MCF 10A (cell line): ENCODE data around the gene MDC1. TPM values are rescaled to one million over a fixed set of nuclear protein-coding genes. Genes with fewer than 3 reads are reported as not detected.

Experiments
- BruUV-seq: library from RNA; stranded (reverse); fragments of 400-500 nt; replicated peaks from 2 replicates; lab custom pipeline; 2021; lab: Mats Ljungman, UMichigan
- CTCF ChIA-PET: fragments of 300-600 bp; sonication (Branson Sonifier 250); formaldehyde crosslinking; extraction: SDS; loops from one replicate; lab custom pipeline; 2021; ENCODE audit warnings: antibody characterized with exemption, inconsistent platforms; lab: Yijun Ruan, JAX
- POLR2A ChIA-PET: fragments of 300-600, 350-650 bp; sonication (Branson Sonifier 250); formaldehyde crosslinking; extraction: SDS; loops from one replicate; lab custom pipeline; 2020; ENCODE audit warnings: antibody characterized with exemption, inconsistent platforms; lab: Yijun Ruan, JAX
- DNase-seq: peaks from one replicate; pipeline ENCODE4 v3.0.0-alpha.2; 2018; ENCODE audit not compliant: unreplicated experiment
- H3K27ac Mint-ChIP-seq: one replicate; pipeline ENCODE4 v1.8.0; 2022; ENCODE audit warnings: mild to moderate bottlenecking, low read depth, mixed read lengths; ENCODE audit not compliant: unreplicated experiment
- H3K27me3 Mint-ChIP-seq: one replicate; pipeline ENCODE4 v1.8.0; 2022; ENCODE audit warnings: mixed read lengths; ENCODE audit not compliant: insufficient read depth, unreplicated experiment
- H3K36me3 Mint-ChIP-seq: one replicate; pipeline ENCODE4 v1.8.0; 2022; ENCODE audit warnings: mild to moderate bottlenecking, moderate library complexity, mixed read lengths; ENCODE audit not compliant: insufficient read depth, unreplicated experiment
- H3K4me1 Mint-ChIP-seq: one replicate; pipeline ENCODE4 v1.8.0; 2022; ENCODE audit warnings: mixed read lengths; ENCODE audit not compliant: insufficient read depth, unreplicated experiment
- H3K4me3 Mint-ChIP-seq: one replicate; pipeline ENCODE4 v1.8.0; 2022; ENCODE audit warnings: mild to moderate bottlenecking, moderate library complexity, mixed read lengths; ENCODE audit not compliant: unreplicated experiment
- H3K9me3 Mint-ChIP-seq: one replicate; pipeline ENCODE4 v1.8.0; 2022; ENCODE audit warnings: mixed read lengths; ENCODE audit not compliant: unreplicated experiment
- intact Hi-C: fragments of 100-400 bp; cut with micrococcal nuclease; formaldehyde crosslinking; loops from 2 replicates; pipeline ENCODE4 v1.14.1; 2022
- total RNA-seq: library from RNA; stranded (reverse); gene quantifications from 2 replicates; pipeline ENCODE4 v1.2.3, GENCODE V29; 2022
- TF ChIP-seq, protein P1 (sequence below): fragments of 200-600 bp; IDR thresholded peaks from one replicate; pipeline ENCODE4 v1.8.0; 2022; ENCODE audit warnings: antibody characterized with exemption, mild to moderate bottlenecking; ENCODE audit not compliant: unreplicated experiment

Gene MDC1
- total RNA-seq, 1 experiment from 2014 or later = 50.6 TPM

DNA sequence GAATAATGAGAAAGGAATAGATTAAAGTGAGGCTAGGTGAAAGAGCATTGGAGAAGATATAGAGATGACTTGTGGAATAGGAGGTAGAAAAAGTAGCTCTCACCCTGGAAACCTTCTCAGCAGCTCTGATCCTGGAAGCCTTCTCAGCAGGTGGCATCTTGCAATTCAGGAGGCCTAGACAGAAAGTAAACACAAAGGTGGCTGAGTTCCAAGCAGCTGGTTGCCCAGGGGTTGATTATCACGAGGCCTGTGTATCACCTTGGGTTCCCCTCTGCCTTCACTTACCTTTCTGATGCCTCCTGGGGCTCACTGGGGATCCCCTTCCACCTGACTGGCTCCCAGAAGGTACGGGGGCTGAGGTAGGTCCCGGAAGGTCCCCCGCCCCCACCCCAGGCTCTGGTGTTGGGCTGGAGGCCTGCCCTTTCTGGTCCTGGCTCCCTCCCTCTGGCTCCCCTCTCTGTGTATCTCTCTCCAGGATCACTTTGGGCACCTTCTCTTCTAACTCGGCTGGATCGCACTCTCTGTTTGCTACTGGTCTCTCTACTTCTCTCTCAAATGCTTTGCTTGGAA is 9.7 kb downstream of the MDC1 start:
- intact Hi-C loops = no loop called here
- BruUV-seq = no TSS peak
- TF ChIP-seq, protein P1, sequence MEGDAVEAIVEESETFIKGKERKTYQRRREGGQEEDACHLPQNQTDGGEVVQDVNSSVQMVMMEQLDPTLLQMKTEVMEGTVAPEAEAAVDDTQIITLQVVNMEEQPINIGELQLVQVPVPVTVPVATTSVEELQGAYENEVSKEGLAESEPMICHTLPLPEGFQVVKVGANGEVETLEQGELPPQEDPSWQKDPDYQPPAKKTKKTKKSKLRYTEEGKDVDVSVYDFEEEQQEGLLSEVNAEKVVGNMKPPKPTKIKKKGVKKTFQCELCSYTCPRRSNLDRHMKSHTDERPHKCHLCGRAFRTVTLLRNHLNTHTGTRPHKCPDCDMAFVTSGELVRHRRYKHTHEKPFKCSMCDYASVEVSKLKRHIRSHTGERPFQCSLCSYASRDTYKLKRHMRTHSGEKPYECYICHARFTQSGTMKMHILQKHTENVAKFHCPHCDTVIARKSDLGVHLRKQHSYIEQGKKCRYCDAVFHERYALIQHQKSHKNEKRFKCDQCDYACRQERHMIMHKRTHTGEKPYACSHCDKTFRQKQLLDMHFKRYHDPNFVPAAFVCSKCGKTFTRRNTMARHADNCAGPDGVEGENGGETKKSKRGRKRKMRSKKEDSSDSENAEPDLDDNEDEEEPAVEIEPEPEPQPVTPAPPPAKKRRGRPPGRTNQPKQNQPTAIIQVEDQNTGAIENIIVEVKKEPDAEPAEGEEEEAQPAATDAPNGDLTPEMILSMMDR = no peak
- Mint-ChIP-seq H3K4me3 (no peak overlapping the region), H3K27ac (peak overlapping the region; percentile 62), H3K36me3 (peaks cover 42% of the 10 kb centered on the region), H3K9me3 (no peaks in the 10 kb centered on the region), H3K4me1 (peaks cover 17% of the 10 kb centered on the region), H3K27me3 (no peaks in the 10 kb centered on the region)
- ChIA-PET POLR2A (interaction anchor here (0.6 to 1.9 kb wide), 7 partner anchors 10 to 94 kb away, joined by 3 to 9 read pairs (median 3); partner anchors contain the start of gene MDC1), CTCF (interaction anchor here (0.9 kb wide), 1 partner anchor 10 kb away, joined by 3 read pairs; the partner anchor contains the start of gene MDC1)
- DNase-seq = peak; percentile 75

DNA sequence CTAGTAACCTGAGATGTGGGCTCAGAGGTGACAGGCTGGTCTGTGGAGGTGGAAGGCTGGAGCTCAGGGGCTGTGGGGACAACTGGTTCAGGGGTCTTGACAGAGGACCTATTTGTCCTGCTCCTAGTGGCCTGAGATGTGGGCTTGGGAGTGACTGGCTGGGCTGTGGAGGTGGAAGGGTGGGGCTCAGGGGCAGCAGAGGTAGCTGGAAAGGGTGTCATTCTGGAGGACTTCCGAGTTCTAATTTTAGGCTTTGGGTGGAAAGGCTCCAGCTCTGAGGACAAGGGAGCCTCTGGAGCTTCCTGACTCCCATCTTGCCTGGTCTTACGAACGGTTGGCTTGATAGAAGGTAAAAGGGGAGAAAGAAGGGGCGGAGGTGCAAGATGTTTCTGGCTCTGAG is 11.5 kb downstream of the MDC1 start:
- no TSS peak for BruUV-seq
- Mint-ChIP-seq H3K36me3 (peaks cover 34% of the 10 kb centered on the region), H3K4me1 (peaks cover 16% of the 10 kb centered on the region), H3K4me3 (no peak overlapping the region), H3K27me3 (no peaks in the 10 kb centered on the region), H3K9me3 (no peaks in the 10 kb centered on the region), H3K27ac (no peak overlapping the region)
- TF ChIP-seq, protein P1 = no peak
- intact Hi-C loops = no loop called here
- POLR2A ChIA-PET = interaction anchor here (0.7 to 1.4 kb wide), 3 partner anchors 10 to 14 kb away, joined by 4 to 7 read pairs (median 5); partner anchors contain the start of genes MDC1 and NRM
- DNase-seq = no peak
- CTCF ChIA-PET = interaction anchor here (1.5 to 2.8 kb wide), 2 partner anchors 9 to 16 kb away, joined by 5 to 14 read pairs; partner anchors contain the start of gene TUBB

DNA sequence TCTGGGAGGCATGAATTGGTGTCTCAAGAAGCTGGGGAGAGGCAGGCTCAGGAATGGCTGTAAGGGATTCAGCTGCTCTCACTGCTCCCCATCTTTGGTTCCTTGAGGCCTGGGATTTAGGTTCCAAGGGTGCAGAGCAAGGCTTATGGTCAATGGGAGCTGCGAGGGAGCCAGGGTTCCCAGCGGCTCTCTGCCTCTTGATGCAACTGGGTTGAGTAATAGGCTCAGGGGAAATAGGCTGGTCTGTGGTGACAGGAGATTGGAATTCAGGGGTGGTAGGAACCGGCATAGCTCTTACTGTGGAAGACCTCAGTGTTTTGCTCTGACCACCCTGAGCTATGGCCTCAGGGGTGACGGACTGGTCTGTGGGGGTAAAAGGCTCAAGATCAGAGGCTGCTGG is 13.3 kb downstream of the MDC1 start:
- Mint-ChIP-seq H3K27ac (no peak overlapping the region), H3K36me3 (peaks cover 30% of the 10 kb centered on the region), H3K27me3 (no peaks in the 10 kb centered on the region), H3K4me3 (no peak overlapping the region), H3K9me3 (no peaks in the 10 kb centered on the region), H3K4me1 (peaks cover 21% of the 10 kb centered on the region)
- ChIA-PET CTCF (interaction anchor here (0.9 to 2.8 kb wide), 4 partner anchors 8 to 39 kb away, joined by 3 to 14 read pairs (median 4); partner anchors contain the start of gene TUBB), POLR2A (interaction anchor here (0.6 to 2.1 kb wide), 7 partner anchors 9 to 119 kb away, joined by 3 to 11 read pairs (median 3); partner anchors contain the start of genes MDC1 and NRM)
- intact Hi-C loops = no loop called here
- no TSS peak for BruUV-seq
- DNase-seq = no peak
- TF ChIP-seq, protein P1 = no peak

DNA sequence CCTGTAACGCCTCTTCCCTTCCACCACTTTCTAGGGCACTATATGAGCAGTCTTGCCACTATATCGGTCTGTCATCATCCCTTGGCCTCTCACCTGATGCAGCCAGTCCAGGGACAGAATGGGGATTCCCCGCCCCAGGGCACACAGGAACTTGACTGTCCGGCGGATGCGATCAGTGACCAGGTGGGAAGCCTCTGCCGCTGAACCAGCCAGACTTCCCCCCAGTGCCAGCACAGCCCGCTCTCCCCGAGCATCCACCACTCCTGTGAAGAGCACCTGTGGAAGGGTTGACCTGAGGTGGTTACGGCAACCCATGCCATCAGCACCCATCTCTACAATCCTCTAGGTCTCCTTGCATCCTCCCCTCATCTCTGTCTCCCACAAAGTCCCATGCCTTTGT is 14.1 kb downstream of the MDC1 start:
- intact Hi-C loops = no loop called here
- Mint-ChIP-seq H3K27me3 (no peaks in the 10 kb centered on the region), H3K36me3 (peaks cover 25% of the 10 kb centered on the region), H3K4me3 (no peak overlapping the region), H3K9me3 (no peaks in the 10 kb centered on the region), H3K4me1 (peaks cover 19% of the 10 kb centered on the region), H3K27ac (no peak overlapping the region)
- no TSS peak for BruUV-seq
- TF ChIP-seq, protein P1 = no peak
- ChIA-PET CTCF (interaction anchor here (0.5 to 1.0 kb wide), 3 partner anchors 9 to 1070 kb away, joined by 3 to 5 read pairs (median 3); no protein-coding TSS in a partner anchor), POLR2A (interaction anchor here (1.2 to 2.1 kb wide), 2 partner anchors 12 to 14 kb away, joined by 8 to 11 read pairs; partner anchors contain the start of genes MDC1 and NRM)
- no peak for DNase-seq
